Measurements from ENCODE around the gene FOXRED2.

GRCh38 chr22:36493690-36494110 is 13.1 kb downstream of the FOXRED2 start:
- TF ChIP-seq CTCF (conservative IDR thresholded peaks at IDR 0.05; ENCODE audit: low read depth in 2 of 2) (no peak), EZH2 (IDR thresholded peaks at IDR 0.05; ENCODE audit: low read depth, unreplicated experiment) (no peak), CREB1 (CRISPR knock-in tag; IDR thresholded peaks at IDR 0.05; ENCODE audit: low read depth) (no peak), POLR2AphosphoS5 (IDR thresholded peaks at IDR 0.05; ENCODE audit: low read depth) (no peak), REST (IDR thresholded peaks at IDR 0.05; ENCODE audit: unreplicated experiment) (no peak), ETS1 (IDR thresholded peaks at IDR 0.05) (no peak), EZH2phosphoT487 (IDR thresholded peaks at IDR 0.05; ENCODE audit: unreplicated experiment) (no peak), ZNF114 (CRISPR knock-in tag; IDR thresholded peaks at IDR 0.05) (no peak), JUNB (IDR thresholded peaks at IDR 0.05; ENCODE audit: unreplicated experiment) (no peak), ZNF331 (CRISPR knock-in tag; IDR thresholded peaks at IDR 0.05; ENCODE audit: low read depth) (no peak), NANOG (IDR thresholded peaks at IDR 0.05; ENCODE audit: borderline replicate concordance) (no peak), ZNF462 (CRISPR knock-in tag; IDR thresholded peaks at IDR 0.05) (no peak)

Measured in GM23338 (cell line).